ENCODE data around the gene HGFAC.

The HGFAC gene

DNA sequence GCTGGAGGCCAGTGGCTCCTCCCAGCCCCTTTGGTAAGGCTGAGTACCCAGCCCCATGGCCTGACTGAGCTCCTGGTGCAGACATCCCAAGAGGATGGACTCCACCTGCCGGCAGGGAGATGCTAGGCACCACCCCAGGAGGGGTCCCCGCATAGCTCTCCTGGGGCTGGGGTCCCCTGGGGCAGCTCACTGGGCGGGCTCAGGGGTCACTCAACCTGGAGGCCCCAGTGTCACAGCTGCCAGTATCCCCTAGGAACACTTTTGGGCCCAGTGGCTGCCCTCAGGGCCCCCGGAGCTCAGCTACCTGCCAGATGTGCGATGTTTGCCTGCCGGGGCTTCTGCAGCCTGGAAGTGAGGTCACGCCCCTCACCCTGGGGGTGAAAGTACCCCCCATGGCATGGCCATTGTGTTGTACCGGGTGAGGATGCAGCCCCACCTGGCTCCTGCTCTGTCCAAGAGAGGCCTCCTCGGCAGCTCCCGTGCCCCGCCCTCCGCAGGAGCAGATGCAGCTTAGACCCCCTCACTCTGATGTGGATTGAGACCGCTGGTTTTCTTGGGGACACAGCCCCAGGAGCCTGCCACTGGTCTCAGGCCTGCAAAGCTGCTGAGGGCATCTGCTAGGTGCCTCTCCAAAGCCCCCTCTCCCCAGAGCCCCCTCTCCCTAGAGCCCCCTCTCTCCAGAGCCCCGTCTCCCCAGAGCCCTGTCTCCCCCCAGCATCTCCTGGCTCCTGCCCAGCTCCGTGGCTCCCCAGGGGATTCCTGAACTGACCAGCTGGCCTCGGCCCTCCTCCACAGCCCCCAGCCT, 6.7 kb upstream of the HGFAC start:
- H3K4me3 ChIP-seq (ENCODE audit: low read depth, low read length), result no peak overlapping the region
- TF ChIP-seq, protein P1, sequence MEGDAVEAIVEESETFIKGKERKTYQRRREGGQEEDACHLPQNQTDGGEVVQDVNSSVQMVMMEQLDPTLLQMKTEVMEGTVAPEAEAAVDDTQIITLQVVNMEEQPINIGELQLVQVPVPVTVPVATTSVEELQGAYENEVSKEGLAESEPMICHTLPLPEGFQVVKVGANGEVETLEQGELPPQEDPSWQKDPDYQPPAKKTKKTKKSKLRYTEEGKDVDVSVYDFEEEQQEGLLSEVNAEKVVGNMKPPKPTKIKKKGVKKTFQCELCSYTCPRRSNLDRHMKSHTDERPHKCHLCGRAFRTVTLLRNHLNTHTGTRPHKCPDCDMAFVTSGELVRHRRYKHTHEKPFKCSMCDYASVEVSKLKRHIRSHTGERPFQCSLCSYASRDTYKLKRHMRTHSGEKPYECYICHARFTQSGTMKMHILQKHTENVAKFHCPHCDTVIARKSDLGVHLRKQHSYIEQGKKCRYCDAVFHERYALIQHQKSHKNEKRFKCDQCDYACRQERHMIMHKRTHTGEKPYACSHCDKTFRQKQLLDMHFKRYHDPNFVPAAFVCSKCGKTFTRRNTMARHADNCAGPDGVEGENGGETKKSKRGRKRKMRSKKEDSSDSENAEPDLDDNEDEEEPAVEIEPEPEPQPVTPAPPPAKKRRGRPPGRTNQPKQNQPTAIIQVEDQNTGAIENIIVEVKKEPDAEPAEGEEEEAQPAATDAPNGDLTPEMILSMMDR (IDR thresholded peaks at IDR 0.05; ENCODE audit: low read depth, low read length), result no peak

DNA sequence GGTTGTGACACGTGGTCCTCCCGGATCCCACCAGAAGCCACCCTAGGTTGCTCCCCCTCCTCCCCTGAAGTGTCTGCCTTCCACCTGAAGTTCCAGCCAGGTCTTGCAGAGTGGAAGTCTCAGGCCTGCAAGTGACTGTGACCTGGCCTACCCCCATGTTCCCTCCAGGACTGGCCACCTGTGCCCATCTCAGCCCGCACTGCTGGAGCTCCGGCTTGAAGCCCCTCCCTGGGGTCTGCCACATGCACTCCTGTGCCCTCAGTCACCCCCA, 6.1 kb upstream of the HGFAC start:
- TF ChIP-seq, protein P1 (IDR thresholded peaks at IDR 0.05; ENCODE audit: low read depth, low read length), result no peak
- no peak overlapping the region for H3K4me3 ChIP-seq (ENCODE audit: low read depth, low read length)

DNA sequence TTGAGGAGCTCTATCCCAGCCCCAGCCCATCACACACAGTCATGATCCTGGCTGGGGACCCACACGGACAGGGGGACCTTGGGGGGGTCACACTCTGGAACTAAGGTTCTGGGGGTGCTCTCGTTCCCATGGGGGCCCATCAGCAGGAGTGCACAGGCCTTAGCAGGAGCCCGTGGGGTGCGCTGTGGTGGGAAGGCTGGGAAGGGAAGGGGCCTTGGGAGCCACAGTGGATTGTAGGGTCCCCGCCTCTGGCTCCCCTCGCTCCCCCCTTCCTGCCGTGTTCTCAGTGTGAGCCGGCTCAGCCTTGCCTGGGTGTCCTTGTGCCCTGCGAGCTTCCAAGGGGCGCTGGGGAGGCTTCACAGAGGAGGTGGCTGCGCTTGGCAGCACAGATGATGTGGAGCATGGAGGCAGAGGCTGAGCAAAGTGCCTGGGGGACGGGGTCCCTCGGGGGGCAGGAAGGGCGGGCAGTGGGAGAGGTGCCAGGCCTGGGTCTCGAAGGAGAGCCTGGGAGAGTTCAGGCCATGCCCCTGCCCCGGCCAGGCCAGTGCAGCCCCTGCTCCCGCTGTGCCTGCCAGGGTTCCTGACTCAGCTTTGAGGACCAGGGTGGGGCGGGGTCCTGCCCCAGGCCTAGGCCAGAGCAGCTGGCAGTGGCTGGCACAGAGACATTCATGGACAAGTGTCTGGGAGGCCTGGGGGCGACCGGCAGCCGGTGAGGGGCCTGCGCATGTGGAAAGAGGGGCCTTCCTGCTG, 5.5 kb upstream of the HGFAC start:
- no peak overlapping the region for H3K4me3 ChIP-seq (ENCODE audit: low read depth, low read length)
- TF ChIP-seq, protein P1 (IDR thresholded peaks at IDR 0.05; ENCODE audit: low read depth, low read length), result no peak

DNA sequence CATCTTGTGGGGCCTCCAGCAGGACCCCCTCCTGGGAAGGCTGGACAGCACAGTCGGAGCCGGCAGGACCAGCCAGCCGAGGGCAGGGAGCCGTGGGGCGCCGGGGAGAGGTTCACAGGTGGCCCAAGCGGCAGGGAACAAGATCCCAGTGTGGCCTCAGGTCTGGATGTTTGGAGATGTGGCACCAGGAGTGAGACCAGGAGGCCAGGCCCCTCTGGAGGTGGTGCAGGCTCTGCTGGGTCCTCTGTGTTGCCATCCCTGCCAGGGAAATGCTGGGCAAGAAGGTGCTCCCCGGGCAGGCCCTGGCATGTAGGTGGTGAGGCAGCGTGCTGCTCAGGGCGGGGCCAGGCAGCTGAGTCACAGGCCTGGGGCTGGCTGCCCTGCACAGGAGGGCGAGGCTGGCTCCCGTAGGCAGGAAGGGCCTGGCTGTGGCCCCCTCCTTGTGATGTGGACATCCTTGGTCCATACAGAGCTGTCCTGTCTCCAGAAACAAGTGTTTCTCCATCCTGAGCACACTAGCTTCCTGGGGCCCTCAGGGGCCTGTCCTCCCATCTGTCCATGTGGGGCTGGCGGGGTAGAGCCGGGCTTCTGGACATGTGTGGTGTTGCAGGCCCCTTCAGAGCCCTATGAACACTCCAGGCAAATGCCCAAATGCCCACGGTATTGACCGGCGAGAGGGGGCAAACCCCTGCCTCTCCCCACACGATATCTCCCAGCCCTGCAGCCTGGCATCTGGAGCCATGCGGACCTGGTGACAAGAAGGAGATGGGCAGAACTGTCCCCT, 4.8 kb upstream of the HGFAC start:
- no peak overlapping the region for H3K4me3 ChIP-seq (ENCODE audit: low read depth, low read length)
- TF ChIP-seq, protein P1 (IDR thresholded peaks at IDR 0.05; ENCODE audit: low read depth, low read length), result no peak

DNA sequence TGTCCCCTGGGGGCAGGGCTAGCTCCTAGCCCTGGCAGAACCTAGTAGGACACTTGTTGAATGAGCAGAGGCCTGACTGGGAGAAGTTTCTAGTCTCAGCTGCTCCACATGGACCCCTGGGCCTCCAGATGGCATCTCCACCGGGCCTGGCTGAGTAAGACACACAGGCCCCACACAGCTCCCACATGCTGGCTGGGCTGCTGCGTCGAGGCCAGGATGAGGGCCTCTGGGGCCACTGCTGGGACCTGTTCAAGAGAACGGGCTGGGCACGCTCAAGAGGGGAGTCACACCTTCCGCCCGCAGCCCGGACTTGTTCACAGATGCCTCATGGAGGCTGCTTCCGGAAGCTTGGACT, 4.2 kb upstream of the HGFAC start:
- no peak overlapping the region for H3K4me3 ChIP-seq (ENCODE audit: low read depth, low read length)
- TF ChIP-seq, protein P1 (IDR thresholded peaks at IDR 0.05; ENCODE audit: low read depth, low read length), result no peak

DNA sequence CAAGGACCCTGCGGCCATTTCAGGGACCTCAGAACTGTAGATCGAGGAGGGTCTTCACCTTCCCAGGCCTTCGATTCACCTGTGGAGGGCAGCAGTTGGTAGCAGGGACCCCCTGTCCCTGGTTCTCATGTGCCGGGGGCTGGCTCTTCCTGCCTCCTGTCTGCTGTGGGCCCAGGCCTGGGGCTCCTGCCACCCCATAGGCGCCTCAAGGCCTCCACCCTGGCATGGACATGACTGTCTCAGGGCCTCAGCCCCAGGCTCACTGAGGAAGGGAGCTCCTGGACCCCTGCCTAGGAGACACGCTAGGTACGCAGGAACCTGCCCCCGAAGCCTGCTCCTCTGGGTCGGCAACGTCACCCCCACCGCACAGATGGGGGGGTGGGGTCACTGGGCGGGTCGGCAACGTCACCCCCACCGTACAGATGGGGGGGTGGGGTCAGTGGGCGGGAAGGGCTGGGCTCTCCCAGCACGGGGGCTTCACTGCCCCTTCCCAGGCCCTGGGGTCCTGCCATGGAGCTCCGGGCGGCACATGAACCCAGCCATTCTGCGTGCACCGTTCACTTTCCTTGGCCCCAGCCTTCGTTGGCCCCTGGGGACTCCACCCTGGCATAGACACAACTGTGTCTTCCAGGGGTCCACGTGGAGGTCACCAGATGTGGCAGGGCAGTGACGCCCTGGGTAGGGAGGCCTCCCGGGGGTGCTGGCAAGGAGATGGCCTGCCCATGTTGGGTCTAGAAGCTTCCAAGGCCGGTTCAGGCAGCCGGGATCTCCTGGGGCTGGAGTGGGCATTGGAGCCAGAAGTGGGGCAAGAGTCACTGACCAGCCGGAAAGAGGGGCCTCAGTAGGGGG, 3.5 kb upstream of the HGFAC start:
- TF ChIP-seq, protein P1 (IDR thresholded peaks at IDR 0.05; ENCODE audit: low read depth, low read length), result no peak
- no peak overlapping the region for H3K4me3 ChIP-seq (ENCODE audit: low read depth, low read length)

Data from WI38 (cell line).